GM23338 (cell line): ENCODE data around the gene APOL6.

Experiments
- CREB1 ChIP-seq: fragments of 250-450 bp; sonication (Bioruptor Pico); IDR thresholded peaks from 2 replicates; pipeline ENCODE4 v1.5.0; 2020; ENCODE audit warnings: low read depth, mild to moderate bottlenecking, moderate library complexity
- EZH2 ChIP-seq: fragments of 200-600 bp; sonication (generic); IDR thresholded peaks from one replicate; pipeline ENCODE4 v1.8.0; 2017; ENCODE audit warnings: antibody characterized with exemption, mild to moderate bottlenecking, low read depth; ENCODE audit not compliant: unreplicated experiment
- POLR2AphosphoS5 ChIP-seq: IDR thresholded peaks from 2 replicates; pipeline ENCODE4 v1.6.1; 2016; ENCODE audit warnings: antibody characterized with exemption, low read depth
- TF ChIP-seq, protein P1 (sequence below), 2 experiments: fragments of 200-600 bp in 1 of 2; sonication (generic) in 1 of 2; conservative IDR thresholded peaks; 2 replicates each; pipeline versions ENCODE4 v1.5.1 to v1.6.1; 2016 to 2017; ENCODE audit warnings: antibody characterized with exemption in 2 of 2, low read depth in 2 of 2, mild to moderate bottlenecking in 2 of 2, moderate library complexity in 1 of 2

DNA sequence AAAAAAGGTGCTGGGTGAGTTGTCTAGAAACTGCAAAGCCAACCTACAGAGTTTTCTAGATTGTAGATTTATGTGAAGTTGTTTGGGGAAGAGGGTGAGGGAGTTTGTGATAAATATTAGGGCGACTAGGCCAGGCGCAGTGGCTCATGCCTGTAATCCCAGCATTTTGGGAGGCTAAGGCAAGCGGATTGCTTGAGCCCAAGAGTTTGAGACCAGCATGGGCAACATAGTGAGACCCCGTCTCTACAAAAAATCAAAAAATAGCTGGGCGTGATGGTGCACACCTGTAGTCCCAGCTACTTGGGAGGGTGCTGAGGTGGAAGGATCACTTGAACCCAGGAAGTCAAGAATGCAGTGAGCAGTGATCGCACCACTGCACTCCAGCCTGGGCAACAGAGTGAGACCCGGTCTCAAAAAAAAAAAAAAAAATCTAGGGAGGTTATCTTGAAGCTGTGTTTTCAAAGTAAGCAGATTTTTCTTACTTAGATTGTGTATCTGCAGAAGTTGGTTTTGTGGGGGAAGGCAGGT, 844 bp downstream of the APOL6 start:
- TF ChIP-seq, protein P1, sequence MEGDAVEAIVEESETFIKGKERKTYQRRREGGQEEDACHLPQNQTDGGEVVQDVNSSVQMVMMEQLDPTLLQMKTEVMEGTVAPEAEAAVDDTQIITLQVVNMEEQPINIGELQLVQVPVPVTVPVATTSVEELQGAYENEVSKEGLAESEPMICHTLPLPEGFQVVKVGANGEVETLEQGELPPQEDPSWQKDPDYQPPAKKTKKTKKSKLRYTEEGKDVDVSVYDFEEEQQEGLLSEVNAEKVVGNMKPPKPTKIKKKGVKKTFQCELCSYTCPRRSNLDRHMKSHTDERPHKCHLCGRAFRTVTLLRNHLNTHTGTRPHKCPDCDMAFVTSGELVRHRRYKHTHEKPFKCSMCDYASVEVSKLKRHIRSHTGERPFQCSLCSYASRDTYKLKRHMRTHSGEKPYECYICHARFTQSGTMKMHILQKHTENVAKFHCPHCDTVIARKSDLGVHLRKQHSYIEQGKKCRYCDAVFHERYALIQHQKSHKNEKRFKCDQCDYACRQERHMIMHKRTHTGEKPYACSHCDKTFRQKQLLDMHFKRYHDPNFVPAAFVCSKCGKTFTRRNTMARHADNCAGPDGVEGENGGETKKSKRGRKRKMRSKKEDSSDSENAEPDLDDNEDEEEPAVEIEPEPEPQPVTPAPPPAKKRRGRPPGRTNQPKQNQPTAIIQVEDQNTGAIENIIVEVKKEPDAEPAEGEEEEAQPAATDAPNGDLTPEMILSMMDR (conservative IDR thresholded peaks at IDR 0.05; ENCODE audit: low read depth in 2 of 2), result no peak
- TF ChIP-seq POLR2AphosphoS5 (no peak), EZH2 (no peak), CREB1 (CRISPR knock-in tag) (no peak)
